ENCODE data around the gene CHST6.

Gene CHST6

DNA sequence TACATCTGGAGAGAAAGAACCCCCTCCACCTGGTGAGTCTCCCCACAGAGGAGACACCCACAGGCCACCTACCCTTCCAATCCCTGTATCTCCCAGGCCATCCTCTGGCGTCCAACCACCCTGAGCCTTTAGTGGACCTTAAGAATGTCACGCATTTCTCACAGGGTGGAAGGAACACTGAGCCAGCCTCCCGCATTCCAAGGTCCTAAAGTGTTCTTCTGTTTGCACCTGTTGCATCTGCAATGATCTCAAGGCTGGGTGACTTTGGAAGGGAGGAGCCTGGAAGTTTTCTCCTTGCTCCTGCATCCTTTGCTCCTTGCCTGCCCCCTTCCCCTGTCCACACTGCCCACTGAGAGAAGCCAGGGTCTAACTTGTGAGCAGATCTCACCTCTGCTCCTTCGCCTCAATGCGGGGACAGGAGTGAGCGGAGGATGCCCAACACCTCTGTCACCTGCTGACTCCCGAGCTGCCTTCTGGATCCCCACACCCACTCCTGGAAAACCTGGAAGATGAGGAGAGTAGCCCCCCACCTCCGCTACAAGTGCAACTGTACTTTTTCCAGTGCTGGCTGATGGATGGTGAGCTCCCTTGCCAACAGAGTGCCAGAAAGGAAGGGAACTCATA is 37.0 kb upstream of the CHST6 start:
- Histone ChIP-seq H2AFZ (ENCODE audit: low read depth) (no peak overlapping the region), H4K20me1 (ENCODE audit: insufficient read depth) (no peaks in the 10 kb centered on the region), H3K4me1 (ENCODE audit: low read depth, poor library complexity, severe bottlenecking) (no peaks in the 10 kb centered on the region), H3K4me3 (IDR thresholded peaks at IDR 0.05; ENCODE audit: insufficient read depth, low read depth, low read length) (no peak overlapping the region), H3K27me3 (ENCODE audit: insufficient read depth, low read depth) (no peaks in the 10 kb centered on the region), H3K27ac (no peak overlapping the region), H3K4me2 (no peak overlapping the region), H3K36me3 (ENCODE audit: insufficient read depth) (no peaks in the 10 kb centered on the region), H3K79me2 (ENCODE audit: insufficient read depth, low read depth) (no peaks in the 10 kb centered on the region), H3K9ac (no peak overlapping the region)
- TF ChIP-seq, protein P1, sequence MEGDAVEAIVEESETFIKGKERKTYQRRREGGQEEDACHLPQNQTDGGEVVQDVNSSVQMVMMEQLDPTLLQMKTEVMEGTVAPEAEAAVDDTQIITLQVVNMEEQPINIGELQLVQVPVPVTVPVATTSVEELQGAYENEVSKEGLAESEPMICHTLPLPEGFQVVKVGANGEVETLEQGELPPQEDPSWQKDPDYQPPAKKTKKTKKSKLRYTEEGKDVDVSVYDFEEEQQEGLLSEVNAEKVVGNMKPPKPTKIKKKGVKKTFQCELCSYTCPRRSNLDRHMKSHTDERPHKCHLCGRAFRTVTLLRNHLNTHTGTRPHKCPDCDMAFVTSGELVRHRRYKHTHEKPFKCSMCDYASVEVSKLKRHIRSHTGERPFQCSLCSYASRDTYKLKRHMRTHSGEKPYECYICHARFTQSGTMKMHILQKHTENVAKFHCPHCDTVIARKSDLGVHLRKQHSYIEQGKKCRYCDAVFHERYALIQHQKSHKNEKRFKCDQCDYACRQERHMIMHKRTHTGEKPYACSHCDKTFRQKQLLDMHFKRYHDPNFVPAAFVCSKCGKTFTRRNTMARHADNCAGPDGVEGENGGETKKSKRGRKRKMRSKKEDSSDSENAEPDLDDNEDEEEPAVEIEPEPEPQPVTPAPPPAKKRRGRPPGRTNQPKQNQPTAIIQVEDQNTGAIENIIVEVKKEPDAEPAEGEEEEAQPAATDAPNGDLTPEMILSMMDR (conservative IDR thresholded peaks at IDR 0.05; ENCODE audit: low read depth, low read length), result no peak

DNA sequence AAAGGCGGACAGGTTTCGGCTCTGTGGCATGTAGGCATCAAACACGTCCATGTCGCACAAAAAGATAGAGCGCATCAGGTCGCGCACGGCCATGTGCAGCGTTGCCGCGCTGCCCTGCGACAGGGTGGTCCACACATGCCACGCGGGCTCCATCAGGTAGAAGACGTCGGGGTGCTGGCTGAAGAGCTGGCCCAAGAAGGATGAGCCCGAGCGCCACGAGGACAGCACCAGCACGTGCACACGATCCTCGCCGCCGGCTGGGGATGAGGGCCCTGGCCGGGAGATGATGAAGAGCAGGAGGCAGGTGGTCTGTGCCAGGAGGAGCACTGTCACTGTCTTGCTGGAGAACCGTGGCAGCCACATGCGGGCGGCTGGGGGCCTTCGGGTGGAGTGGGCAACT is 34.7 kb upstream of the CHST6 start:
- Histone ChIP-seq H2AFZ (ENCODE audit: low read depth) (no peak overlapping the region), H3K79me2 (ENCODE audit: insufficient read depth, low read depth) (no peaks in the 10 kb centered on the region), H3K27ac (no peak overlapping the region), H3K27me3 (ENCODE audit: insufficient read depth, low read depth) (no peaks in the 10 kb centered on the region), H4K20me1 (ENCODE audit: insufficient read depth) (no peaks in the 10 kb centered on the region), H3K4me3 (IDR thresholded peaks at IDR 0.05; ENCODE audit: insufficient read depth, low read depth, low read length) (no peak overlapping the region), H3K4me2 (no peak overlapping the region), H3K4me1 (ENCODE audit: low read depth, poor library complexity, severe bottlenecking) (no peaks in the 10 kb centered on the region), H3K36me3 (ENCODE audit: insufficient read depth) (no peaks in the 10 kb centered on the region), H3K9ac (no peak overlapping the region)
- TF ChIP-seq, protein P1 (conservative IDR thresholded peaks at IDR 0.05; ENCODE audit: low read depth, low read length), result no peak

DNA sequence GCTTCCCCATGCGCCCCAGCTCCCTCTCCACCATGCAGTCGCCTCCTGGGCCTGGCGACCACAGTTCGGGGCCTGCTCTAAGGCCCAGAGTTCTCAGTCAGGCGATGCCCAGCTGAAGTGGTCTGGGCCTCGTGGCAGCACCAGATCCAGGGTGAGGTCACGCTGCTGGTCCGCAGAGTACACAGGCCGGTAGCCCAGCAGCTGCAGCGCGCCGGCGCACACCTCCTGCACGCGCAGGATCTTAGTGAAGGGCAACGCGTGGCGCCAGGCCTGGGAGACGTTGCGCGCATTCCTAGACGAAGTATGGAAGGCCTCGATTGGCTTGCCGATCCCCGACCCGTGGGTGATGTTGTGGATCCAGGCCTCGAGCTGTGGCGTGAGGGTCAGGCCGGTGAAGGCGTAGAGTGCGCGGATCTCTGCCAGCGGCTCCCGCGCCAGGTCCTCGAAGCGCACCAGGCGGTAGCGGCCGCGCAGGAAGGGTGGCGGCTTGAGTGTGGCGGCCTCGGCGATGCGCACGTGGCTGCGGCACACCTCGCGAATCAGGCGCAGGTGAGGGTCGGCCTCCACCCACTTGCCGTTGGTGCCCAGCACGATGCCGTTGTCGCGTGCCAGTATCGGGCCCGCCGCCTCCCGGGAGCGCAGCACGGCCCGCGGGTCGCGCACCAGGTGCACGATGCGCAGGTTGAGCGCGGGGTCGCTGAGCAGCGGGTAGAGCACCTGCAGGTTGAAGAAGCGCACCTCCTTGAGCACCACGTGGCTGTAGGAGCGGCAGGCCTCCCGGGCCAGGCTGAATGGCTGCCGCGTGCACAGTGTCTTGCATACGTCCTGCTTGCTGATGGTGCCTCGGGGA is 34.0 kb upstream of the CHST6 start:
- Histone ChIP-seq H3K9ac (no peak overlapping the region), H2AFZ (ENCODE audit: low read depth) (no peak overlapping the region), H3K4me1 (ENCODE audit: low read depth, poor library complexity, severe bottlenecking) (no peaks in the 10 kb centered on the region), H3K4me2 (no peak overlapping the region), H4K20me1 (ENCODE audit: insufficient read depth) (no peaks in the 10 kb centered on the region), H3K27me3 (ENCODE audit: insufficient read depth, low read depth) (no peaks in the 10 kb centered on the region), H3K79me2 (ENCODE audit: insufficient read depth, low read depth) (no peaks in the 10 kb centered on the region), H3K36me3 (ENCODE audit: insufficient read depth) (no peaks in the 10 kb centered on the region), H3K4me3 (IDR thresholded peaks at IDR 0.05; ENCODE audit: insufficient read depth, low read depth, low read length) (no peak overlapping the region), H3K27ac (no peak overlapping the region)
- TF ChIP-seq, protein P1 (conservative IDR thresholded peaks at IDR 0.05; ENCODE audit: low read depth, low read length), result no peak

DNA sequence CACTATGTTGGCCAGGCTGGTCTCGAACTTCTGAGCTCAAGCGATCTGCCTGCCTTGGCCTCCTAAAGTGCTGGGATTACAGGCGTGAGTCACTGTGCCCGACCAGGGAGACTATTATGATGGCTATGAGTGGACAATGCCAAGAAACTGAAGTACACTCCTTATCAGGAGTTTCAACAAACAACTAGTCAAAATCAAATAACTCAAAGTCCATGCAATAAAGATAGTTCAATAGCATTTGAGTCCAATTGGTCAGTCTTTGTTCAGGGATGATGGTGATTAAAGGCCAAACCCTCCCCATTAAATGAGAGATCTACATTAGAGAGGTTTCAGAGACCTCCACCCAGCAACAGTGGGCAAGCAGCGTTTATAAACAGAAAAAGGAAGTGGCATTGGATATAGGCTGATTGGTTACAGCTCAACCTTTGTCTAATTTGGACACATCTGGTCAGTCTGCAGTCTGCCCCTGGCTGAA is 32.6 kb upstream of the CHST6 start:
- no peaks in the 10 kb centered on the region for H3K36me3 ChIP-seq (ENCODE audit: insufficient read depth)
- no peak overlapping the region for H3K9ac ChIP-seq
- H3K4me2 ChIP-seq, result no peak overlapping the region
- H3K27me3 ChIP-seq (ENCODE audit: insufficient read depth, low read depth), result no peaks in the 10 kb centered on the region
- no peaks in the 10 kb centered on the region for H4K20me1 ChIP-seq (ENCODE audit: insufficient read depth)
- no peak overlapping the region for H3K4me3 ChIP-seq (IDR thresholded peaks at IDR 0.05; ENCODE audit: insufficient read depth, low read depth, low read length)
- no peaks in the 10 kb centered on the region for H3K4me1 ChIP-seq (ENCODE audit: low read depth, poor library complexity, severe bottlenecking)
- no peaks in the 10 kb centered on the region for H3K79me2 ChIP-seq (ENCODE audit: insufficient read depth, low read depth)
- TF ChIP-seq, protein P1 (conservative IDR thresholded peaks at IDR 0.05; ENCODE audit: low read depth, low read length), result no peak
- no peak overlapping the region for H3K27ac ChIP-seq
- H2AFZ ChIP-seq (ENCODE audit: low read depth), result no peak overlapping the region
